HPDE6-E6E7 (cell line): ENCODE measurements around the gene SLIT3.
"Not testable (repeated sequence)": the region's sequence is repeated elsewhere in the genome, so short reads cannot be mapped to it uniquely, and the experiment has no call there.

ENCODE experiments used
- DNase-seq: peaks from one replicate; pipeline ENCODE4 v3.0.0; 2011; ENCODE audit warnings: missing footprints; ENCODE audit errors: extremely low spot score

SLIT3 gene

GRCh38 chr5:168645195-168645594 is 655.7 kb downstream of the SLIT3 start:
- no peak for DNase-seq

GRCh38 chr5:168642019-168642418 is 658.9 kb downstream of the SLIT3 start:
- DNase-seq = no peak

GRCh38 chr5:168638846-168639245 is 662.1 kb downstream of the SLIT3 start:
- DNase-seq = not testable (repeated sequence)

GRCh38 chr5:168637793-168638192 is 663.1 kb downstream of the SLIT3 start:
- no peak for DNase-seq

GRCh38 chr5:168637281-168637680 is 663.7 kb downstream of the SLIT3 start:
- DNase-seq = no peak

- DNase-seq = not testable (repeated sequence)
Observed at GRCh38 chr5:168630958-168631357, 670.0 kb downstream of the SLIT3 start.

- DNase-seq = no peak
Observed at GRCh38 chr5:168624850-168625364, 676.0 kb downstream of the SLIT3 start.

- no peak for DNase-seq
Observed at GRCh38 chr5:168620807-168621206, 680.1 kb downstream of the SLIT3 start.

GRCh38 chr5:168614661-168615060 is 686.3 kb downstream of the SLIT3 start:
- DNase-seq = no peak

- DNase-seq = no peak
Observed at GRCh38 chr5:168613996-168614395, 686.9 kb downstream of the SLIT3 start.

- no peak for DNase-seq
Observed at GRCh38 chr5:168613396-168613795, 687.5 kb downstream of the SLIT3 start.

- no peak for DNase-seq
Observed at GRCh38 chr5:168612996-168613395, 687.9 kb downstream of the SLIT3 start.

GRCh38 chr5:168612123-168612522 is 688.8 kb downstream of the SLIT3 start:
- no peak for DNase-seq
